GM12875 (cell line): ENCODE data around the gene HEPACAM2.

ENCODE experiments used
- H3K4me3 ChIP-seq: one replicate; pipeline ENCODE4 v1.5.1; 2011; ENCODE audit warnings: low read depth, low read length, control low read depth
- TF ChIP-seq, protein P1 (sequence below): IDR thresholded peaks from 2 replicates; pipeline ENCODE4 v1.5.1; 2011; ENCODE audit warnings: low read depth, mild to moderate bottlenecking, control low read depth, inconsistent platforms, low read length, moderate library complexity, borderline replicate concordance; ENCODE audit not compliant: insufficient read depth

The HEPACAM2 gene

DNA sequence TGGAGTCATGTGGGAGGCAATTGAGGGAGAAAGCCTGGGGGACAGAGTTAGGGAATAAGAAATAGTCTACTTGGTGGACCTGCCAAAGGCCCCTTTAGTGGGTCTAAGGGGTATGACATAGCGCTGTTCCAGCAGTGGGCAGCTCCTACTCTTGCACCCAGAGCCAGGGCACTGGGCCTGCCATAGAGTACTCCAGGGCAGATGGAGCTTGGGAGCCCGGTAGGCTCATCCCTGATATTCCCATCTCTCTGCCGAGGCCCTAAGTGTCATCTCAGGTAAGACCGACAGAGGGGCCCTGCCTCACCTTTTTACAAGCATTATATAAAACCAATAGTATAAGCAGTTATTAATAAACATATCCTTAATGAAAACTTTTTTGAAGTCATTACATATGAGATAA is 87.7 kb downstream of the HEPACAM2 start:
- no peak overlapping the region for H3K4me3 ChIP-seq
- TF ChIP-seq, protein P1, sequence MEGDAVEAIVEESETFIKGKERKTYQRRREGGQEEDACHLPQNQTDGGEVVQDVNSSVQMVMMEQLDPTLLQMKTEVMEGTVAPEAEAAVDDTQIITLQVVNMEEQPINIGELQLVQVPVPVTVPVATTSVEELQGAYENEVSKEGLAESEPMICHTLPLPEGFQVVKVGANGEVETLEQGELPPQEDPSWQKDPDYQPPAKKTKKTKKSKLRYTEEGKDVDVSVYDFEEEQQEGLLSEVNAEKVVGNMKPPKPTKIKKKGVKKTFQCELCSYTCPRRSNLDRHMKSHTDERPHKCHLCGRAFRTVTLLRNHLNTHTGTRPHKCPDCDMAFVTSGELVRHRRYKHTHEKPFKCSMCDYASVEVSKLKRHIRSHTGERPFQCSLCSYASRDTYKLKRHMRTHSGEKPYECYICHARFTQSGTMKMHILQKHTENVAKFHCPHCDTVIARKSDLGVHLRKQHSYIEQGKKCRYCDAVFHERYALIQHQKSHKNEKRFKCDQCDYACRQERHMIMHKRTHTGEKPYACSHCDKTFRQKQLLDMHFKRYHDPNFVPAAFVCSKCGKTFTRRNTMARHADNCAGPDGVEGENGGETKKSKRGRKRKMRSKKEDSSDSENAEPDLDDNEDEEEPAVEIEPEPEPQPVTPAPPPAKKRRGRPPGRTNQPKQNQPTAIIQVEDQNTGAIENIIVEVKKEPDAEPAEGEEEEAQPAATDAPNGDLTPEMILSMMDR, result no peak
